GM19328 (cell line): ENCODE measurements around the gene PLCD1.

Experiments
- ATAC-seq: cut with Tn5 transposase; IDR thresholded peaks from one replicate; pipeline ENCODE4 v1.9.1; 2021; ENCODE audit warnings: mild to moderate bottlenecking, moderate library complexity; ENCODE audit not compliant: unreplicated experiment

PLCD1 gene

DNA sequence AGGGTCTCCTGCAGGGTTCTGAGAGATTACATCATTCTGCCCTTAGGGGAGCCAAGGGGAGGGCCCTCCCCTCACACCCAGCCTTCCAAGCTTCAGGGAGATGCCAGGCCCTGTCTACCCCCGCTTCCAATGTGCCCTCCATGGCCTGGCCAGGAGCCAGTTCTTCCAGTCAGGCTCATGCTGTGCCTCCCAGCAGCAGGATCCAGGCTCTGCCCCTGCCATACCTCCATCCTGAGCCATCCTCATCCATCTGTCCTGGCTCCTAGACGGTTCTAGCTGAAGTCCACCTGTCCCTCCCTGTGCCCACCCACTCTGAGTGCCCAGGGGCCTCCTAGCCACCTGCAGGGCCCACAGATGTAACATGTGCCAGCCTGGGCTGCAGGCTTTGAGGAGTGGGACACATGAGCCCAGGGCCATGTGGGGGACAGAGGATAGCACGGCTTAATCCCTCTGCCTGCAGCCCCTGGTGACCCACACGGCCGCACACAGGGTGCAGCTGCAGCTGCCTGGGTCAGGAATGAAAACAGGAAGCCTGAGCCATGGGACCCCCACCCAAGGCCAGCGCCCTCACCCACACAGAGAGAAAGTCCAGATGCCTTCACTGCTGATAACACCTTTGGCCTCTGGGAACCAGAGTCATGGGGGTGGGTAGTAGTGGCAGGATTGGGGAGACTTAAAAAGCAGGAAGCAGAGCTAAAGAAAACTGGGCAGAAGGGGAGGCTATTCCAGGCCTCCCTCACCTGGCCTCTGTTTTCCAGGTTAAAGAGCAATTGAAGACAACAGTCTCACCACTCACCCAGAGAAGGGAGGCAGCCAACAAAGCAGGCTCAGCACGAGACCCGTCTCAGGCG is 11.8 kb downstream of the PLCD1 start:
- no peak for ATAC-seq

DNA sequence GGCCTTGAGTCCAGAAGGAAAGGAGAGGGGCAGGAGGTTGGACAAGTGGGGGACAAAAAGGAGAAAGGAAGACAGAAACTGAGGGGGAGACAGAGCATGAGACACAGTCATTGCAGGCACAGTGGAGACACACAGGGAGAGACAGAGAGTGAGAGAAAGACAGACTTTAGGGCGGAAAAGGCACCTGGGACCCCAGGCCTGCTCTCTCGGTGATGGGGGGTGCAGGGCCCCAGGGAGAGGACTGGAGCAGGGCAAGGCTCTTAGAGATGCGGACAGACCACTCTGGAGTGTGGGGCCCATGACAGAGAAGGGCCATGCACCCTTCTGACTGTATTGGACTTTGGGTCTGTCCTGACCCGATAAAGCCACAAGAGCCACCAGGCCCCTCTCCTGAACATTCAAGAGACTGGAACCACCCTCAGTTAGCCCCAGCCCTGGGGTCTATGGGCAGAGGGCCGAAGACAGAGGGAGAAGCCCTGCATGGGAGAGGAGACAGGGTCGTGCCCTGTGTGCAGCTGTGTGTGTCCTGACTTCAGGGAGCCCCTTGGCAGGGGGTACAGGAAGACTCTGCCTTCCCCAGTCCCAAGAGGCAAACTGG is 12.5 kb downstream of the PLCD1 start:
- no peak for ATAC-seq

DNA sequence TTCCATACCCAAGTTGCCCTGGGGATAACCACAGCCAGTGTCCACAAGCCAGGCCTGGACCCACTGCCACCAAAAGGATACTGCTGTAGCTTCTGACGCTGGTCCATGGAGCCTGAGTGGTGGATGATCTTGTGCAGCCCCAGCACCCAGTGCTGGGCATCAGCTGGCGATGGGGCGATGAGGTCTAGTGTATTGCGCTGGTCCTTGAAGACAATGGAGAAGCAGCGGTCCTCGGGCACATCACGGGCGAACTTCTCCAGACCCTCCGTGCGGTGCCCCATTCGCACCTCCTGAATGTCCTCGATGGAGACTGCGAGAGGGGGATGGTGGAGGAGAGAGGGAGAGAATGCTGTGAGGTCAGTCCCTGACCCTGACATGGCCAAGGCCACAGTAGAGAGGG is 13.0 kb downstream of the PLCD1 start:
- no peak for ATAC-seq

DNA sequence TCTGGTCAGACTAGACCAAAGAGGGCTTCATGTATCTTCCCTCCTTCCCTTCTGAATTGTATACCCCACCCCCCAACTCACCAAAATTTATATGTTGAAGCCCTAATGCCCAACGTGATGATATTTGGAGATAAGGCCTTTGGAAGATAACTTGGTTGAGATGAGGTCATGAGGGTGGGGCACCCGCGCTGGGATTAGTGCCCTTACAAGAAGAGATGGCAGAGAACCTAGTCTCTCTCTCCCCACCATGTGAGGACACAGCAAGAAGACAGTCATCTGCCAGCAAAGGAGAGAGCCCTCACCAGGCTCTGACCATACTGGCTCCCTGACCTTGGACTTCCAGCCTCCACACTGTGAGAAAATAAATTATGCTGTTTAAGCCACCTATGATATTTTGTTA is 13.5 kb downstream of the PLCD1 start:
- no peak for ATAC-seq

DNA sequence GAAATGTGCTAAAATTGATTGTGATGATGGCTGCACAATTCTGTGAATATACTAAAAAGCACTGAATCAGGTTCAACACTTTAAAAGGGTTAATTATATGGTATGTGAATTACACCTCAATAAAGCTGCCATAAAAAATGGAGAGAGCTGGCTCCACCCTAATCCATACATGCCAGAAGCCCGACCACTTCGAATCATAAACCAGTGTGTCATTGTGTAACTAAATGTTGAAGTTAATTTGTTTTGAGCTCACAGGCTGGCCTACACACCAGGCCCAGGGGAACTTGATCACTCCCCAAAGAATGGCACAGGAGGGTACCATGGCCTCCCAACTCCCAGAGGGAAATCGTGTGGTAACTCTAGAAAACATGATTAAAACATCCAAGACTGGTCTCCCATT is 14.0 kb downstream of the PLCD1 start:
- ATAC-seq: no peak

DNA sequence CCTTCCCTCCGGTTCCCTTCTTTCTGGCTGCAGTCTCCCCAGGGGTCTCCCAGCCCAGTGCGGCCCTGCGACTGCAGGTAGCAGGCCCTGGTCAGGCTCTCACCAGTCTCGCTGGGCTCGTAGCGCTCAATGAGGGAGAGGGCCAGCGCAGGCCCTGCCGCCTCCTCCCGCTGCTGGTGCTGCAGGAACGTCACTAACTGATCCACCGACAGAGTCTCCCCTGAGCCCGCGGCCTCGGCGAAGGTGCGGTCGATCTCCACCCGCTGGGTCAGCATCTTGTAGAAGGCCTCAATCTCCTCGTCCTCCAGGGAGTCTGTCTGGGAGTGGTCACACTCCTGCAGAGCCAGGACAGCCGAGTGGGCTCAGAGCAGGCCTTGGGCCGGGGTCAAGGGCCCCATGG is 18.3 kb downstream of the PLCD1 start:
- no peak for ATAC-seq

DNA sequence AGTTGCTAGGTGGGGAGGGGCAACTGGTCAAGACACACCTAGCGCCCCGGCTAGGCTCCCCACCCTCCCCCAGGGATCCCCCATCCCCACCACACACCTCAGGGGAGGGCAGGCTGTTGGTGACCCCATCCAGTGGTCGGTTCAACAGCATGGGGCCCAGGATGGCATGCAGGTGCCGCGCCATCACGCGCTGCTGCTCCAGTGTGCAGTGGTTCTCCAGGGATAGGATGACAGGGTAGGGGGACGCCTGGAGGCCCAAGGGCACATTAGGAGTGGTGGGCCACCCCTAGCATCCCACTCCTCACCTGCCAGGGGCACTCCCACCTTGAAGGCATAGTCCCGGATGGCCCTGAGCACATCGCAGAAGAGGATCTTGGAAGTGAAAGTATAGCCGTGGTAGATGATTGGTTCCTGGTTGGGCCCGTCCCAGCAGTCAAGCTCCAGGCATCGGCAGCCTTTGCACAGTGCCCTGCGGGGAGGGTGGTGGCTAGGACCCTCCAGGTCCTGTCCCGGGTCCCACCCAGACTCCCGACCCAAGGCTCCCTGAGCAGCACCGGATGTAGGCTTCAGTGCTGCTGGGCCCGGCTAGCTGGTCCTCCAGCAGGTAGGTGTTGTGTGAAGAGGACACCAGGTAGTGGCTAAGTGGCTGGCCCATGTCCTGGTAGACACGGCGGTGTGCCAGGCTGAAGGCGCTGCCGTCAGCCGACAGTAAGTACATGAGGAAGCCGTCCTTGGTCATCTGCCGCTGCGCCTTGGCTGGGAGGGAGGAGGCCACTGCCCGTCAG is 19.4 kb downstream of the PLCD1 start:
- ATAC-seq: no peak

DNA sequence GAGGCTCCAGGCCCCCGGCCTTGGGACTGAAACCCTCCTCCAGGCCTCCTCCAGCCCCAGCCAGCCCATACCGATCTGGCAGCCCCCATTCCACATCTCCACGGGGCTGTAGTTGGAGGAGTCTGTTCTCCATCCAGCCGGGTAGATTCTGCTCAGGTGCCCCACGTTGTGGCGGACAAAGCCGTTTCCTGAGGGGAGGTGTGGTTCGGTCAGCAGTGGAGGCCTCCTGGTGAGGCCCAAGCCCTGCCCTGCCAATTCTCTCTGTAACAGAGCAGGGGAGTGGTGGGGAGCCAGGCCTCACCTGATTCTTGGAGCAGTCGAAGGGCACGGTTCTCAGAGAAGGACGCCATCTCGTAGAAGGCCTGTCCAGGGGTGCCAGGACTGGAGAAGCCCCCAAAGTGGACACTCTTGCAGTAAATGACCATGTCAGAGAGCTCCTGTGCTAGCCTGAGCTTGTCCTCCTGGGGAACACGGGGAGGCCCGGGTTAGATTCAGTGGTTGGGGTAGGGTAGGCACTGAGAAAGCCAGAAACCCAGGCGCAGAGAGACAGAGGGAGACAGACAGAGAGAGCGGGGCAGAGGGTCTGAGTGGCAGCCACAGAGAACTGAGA is 20.4 kb downstream of the PLCD1 start:
- no peak for ATAC-seq

DNA sequence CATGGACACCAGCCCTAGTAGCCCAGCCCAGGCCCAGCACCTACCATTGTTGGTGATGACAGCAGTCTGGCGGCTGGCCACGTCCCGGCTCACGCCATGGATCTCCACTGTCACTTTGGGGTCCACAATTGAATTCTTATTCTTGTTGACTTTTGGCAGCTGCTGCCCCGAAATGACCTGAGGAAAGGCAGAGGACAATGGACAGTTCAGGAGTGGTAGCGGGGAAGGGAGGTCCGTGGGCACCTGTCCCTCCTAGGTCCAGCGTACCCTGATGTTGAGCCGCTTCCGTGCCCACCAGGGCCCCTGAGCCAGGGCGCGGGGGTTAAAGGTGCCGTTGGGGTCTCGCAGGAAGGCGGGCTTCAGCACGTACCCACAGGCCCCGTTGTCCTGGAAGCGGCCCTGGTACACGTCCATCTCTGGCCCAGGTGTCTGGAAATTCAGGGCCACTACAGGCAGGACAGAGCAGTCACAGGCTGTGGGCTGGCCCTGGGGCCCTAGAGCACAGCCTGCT is 21.2 kb downstream of the PLCD1 start:
- ATAC-seq: no peak

DNA sequence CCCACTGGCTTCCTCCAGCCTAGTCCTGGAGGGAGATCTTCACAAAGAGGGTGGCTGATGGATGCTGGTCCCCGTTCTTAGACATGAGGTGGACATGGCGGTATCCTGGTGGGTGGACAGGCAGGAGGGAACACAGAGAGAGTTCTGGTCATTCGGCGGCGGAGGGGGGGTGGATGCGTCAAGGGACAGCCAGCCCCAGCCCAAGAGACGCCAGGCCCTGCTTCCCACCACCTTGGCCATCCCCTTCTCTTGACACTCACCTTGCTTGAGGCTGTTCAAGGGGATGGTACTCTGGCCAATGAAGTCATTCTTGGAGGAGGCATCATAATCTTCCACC is 21.7 kb downstream of the PLCD1 start:
- no peak for ATAC-seq

DNA sequence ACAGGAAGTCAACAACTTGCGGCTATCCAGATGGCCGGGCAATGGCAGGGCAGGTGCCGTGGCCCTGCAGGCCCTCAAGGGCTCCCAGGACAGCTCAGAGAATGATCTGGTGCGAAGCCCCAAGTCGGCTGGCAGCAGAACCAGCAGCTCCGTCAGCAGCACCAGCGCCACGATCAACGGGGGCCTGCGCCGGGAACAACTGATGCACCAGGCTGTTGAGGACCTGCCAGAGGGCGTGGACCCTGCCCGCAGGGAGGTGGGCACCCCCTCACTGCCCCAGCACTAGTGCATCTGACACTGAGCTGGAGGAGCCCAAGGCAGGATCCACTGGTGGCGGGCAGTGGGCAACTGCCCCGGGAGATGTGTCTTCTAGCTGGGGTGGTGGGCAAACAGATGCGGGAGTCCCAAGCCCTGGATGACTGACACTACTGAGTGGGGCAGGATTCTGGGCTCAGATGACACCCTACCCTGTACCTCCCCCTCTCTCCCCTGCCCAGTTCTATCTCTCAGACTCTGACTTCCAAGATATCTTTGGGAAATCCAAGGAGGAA is 22.9 kb downstream of the PLCD1 start:
- ATAC-seq: no peak

DNA sequence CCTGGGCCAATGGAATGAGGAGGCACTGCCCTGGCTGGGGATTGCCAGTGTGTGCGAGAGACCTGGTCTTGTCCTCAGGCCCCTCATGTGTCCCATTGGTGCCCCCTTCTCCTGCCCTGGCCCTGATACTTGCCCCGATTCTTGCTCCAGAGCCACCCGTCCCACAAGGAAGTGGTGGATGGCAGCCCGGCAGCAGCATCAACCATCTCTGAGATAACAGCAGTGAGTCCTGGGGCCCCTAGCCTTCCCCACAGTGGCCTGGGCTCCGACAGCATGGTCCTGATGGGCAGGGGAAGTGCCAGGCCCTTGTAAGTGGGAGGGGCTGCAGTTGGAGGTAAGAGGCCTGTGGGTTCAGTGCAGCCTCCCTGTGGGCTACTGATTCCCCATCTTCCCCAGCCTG is 23.4 kb downstream of the PLCD1 start:
- no peak for ATAC-seq

DNA sequence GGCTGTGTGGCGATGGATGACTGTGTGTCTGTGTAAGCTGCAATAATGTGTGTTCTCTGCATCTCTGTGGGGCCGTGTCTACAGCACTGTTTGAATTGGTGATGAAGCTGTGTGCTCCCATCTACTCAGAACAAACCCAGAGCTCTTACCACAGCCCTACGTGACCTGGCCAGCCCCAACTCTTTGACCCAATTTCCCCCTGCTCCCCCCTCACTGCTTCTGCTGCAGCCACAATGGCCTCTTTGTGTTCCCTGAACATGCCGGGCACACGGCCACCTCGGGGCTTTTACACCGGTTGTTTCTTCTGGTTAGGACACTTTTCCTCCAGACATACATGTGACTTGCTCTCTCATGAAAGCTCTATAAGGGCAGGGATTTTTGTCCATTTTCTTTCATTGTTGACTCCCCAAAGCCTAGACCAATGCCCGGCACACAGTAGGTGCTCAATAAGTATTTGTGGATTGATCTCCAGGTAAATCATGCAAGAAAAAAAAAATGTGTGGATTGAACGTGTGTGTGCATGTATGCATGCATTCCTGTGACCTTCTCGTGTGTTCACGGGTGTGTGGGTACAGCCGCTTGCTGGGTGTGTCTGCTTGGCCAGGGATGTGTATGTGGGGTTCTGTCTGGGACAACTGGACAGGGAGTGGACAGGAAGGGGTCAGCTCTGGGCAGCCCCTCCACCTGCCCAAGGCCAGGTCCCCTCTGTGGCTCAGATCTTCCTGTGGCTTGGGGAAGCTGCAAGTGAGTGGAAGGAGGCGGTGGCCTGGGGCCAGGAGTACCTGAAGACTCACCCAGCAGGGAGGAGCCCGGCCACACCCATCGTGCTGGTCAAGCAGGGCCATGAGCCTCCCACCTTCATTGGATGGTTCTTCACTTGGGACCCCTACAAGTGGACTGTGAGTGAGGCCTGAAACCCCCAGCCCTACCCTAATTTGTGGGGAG is 24.1 kb downstream of the PLCD1 start:
- no peak for ATAC-seq

DNA sequence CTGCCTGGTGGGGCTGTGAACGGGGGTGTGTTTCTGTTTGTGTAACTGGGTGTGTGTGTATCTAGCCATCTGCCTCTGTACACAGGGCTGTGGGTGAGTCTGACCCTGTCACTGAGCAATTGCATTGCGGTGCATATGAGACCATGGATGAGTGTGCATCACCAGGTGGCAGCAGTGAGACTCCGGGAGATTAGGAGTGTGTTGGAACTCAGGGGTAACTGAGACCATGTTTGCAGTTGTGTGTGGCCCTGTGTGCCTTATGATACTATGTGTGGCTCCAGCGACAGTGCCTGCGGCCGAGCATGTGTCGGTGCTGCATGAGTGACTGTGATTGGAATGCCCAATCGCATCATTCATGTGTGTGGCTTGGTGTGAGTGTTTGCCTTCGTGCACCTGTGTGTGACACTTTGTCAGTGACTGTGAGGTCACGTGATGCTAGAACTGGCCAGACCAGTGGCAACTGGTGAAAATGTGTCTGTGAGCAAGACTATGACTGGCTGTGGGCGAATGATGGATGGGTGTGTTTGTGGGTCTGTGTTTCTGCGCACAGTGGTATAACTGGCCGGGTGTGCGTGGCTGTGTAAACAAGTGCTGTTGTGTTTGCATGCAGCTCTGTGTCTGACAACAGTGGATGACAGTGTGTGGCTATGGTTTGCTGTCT is 24.9 kb downstream of the PLCD1 start:
- ATAC-seq: peak; percentile 45

DNA sequence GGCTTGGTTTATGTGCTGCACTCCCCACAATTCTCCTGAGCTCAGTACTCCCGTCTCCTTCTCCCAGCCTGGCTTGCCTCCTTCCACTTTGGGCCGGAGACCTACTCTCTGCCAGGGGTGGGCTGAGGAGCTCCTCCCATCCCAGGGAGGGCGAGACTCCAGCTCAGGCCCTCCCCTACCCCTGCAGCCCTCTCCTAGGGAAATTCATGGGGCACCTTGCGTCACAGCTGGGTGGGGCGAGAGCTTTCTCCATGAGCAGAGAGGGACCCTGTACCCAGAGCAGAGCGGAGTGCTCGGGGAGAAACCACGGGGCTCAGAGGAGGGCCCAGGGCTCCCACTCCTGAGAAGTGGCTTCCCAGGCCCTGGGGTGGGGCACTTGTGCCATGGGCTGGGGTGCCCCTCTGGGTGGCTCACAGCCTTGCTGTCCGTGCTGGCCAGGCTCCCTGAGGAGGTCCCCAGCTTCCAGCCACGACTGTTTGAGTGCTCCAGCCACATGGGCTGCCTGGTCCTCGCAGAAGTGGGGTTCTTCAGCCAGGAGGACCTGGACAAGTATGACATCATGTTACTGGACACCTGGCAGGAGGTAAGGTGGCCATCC is 25.5 kb downstream of the PLCD1 start:
- ATAC-seq: no peak

DNA sequence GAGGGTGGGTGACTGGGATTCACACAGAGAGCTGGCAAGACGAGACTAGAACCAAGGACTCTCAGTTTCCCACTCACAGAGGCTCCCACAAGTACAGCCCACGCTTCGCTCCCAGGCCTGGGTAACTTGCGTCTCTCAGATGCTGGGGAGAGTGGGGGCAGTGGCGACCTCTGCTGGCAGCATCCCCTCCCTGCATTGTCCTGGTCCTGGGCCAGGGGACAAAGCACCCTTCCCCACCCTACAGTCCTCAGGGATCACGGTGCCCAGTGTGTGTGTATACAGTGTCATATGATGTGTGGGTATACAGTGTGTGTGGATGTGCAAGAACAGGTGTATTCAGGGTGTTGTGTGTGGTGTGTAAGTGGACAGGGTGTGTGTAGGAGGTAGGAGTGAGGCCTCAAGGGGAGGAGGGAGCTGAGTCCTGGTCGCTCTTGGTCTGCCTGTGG is 26.0 kb downstream of the PLCD1 start:
- ATAC-seq: no peak

DNA sequence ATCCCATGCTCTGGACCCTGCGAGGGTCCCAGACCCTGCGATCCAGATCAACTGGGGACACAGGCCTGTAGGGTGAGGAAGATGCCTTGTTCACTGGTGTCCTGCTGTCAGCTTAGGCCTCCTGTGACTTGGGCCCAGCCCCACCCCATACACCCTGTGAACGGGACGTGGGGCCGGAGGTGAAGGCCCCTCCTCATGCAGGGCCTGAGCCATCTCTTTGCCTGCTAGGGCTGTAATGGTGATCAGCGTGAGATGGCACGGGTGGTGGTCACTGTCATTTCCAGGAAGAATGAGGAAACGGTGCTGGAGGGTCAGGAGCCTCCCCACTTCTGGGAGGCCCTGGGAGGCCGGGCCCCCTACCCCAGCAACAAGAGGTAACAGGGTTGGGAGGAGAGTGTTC is 26.5 kb downstream of the PLCD1 start:
- no peak for ATAC-seq

DNA sequence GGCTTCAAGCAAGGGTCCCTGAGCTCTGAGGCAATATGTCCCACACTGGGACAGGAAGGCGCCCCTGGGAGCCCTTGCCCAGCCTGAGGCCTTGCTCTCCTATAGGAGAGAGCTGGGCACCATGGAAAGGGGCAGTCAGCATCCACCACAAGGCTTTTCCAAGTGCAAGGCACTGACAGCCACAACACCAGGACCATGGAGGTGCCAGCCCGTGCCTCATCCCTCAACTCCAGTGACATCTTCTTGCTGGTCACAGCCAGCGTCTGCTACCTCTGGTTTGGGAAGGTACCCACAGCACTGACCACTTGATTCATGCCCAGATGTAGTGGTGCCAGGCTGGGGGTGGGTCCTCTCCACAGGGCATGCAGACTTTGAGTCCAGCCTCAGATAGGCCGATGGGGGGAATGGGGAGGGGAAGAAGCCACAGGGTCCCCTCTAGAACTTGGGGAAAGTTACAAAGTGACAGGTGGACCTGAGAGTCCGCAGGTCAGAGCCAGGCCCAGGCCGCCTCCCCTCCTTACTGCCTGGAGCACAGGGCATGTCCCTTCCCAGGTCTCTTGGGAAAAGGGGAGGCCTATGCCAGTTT is 27.1 kb downstream of the PLCD1 start:
- no peak for ATAC-seq
